Iris pigment epithelial cell (primary cell): Measurements from ENCODE around the gene C1orf210.

Experiments used
- DNase-seq: peaks from one replicate; pipeline ENCODE4 v3.0.0-alpha.2; 2011; ENCODE audit warnings: low read depth

Gene C1orf210

DNA sequence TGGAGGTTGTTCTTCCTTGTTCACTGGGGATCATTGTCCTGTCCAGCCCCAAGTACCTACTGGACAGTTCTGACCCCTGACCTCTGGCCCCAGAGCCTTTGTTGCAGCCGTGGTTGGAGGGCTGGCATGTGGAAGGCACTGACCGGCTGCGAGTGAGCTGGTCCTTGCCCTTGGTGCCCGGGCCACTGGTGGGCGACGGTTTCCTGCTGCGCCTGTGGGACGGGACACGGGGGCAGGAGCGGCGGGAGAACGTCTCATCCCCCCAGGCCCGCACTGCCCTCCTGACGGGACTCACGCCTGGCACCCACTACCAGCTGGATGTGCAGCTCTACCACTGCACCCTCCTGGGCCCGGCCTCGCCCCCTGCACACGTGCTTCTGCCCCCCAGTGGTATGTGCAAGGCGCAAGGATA, 26.8 kb upstream of the C1orf210 start:
- no peak for DNase-seq

DNA sequence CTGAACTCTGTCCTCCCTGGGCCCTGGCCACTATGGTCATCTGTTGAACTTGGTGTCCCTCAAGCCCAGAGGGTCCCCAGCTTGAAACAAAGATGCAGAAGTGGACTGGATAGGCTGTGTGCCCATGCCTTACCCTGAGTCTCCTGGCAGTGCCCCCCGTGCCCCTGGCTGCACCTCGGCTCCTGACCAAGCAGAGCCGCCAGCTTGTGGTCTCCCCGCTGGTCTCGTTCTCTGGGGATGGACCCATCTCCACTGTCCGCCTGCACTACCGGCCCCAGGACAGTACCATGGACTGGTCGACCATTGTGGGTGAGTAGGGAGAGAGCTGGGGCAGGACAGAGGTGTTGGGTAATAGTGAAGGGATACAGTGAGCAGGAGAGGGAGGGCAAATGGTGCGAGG, 26.1 kb upstream of the C1orf210 start:
- DNase-seq: no peak

DNA sequence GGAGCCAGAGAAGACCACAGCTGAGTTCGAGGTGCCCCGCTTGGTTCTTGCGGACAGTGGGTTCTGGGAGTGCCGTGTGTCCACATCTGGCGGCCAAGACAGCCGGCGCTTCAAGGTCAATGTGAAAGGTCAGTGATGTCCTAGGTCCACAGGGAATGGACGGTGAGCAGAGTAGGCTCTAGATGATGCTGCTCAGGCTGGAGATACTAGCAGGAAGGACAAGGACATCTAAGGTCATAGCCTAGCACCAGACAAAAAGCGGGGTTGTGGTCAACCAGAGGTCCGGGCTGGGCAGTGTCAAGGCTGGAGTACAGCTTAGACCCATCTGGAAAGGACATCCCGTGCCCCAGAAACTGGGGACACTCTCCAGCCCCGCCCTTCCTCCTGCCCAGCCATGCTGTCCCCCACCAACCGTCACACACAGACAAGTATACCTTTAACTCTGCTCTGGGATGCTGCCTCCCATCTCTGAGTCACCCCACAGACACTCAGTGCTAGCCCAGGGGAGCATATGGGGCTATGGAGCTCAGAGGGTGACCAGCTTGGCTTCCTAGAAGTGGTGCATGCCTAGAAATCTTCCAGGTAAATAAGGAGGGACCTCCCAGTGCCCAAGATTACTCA, 24.1 kb upstream of the C1orf210 start:
- DNase-seq: peak; percentile 21

DNA sequence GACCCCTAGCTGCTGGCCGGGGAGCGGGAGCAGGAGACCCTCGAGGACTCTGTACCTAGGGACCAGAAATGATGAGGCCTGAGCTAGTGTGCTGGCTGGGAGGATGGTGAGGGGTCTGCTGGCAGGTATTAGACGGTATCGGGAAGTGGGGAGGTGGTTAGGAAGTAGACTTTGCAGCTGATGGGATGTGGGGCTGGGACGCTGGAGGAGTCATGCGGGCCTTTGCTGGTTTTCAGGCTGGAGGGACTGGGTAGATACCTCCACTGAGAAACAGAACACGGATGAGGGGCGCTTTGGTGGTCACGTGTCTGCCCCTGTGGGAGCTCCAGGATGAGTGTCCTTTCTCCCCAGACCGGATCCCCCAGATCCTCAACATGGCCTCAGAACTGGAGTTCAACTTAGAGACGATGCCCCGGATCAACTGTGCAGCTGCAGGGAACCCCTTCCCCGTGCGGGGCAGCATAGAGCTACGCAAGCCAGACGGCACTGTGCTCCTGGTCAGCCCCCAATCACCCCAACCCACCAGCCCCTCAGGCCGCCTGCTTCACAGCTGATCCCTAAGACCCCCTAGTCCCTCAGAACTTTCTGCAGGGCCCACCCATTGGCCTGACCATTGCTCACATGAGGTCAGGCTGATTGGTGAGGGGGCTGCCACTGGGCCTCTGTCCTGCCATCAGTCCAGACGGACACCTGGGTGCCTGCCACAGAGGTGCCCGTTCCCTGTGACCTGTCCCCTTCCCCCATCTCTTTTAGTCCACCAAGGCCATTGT, 23.4 kb upstream of the C1orf210 start:
- DNase-seq: no peak

DNA sequence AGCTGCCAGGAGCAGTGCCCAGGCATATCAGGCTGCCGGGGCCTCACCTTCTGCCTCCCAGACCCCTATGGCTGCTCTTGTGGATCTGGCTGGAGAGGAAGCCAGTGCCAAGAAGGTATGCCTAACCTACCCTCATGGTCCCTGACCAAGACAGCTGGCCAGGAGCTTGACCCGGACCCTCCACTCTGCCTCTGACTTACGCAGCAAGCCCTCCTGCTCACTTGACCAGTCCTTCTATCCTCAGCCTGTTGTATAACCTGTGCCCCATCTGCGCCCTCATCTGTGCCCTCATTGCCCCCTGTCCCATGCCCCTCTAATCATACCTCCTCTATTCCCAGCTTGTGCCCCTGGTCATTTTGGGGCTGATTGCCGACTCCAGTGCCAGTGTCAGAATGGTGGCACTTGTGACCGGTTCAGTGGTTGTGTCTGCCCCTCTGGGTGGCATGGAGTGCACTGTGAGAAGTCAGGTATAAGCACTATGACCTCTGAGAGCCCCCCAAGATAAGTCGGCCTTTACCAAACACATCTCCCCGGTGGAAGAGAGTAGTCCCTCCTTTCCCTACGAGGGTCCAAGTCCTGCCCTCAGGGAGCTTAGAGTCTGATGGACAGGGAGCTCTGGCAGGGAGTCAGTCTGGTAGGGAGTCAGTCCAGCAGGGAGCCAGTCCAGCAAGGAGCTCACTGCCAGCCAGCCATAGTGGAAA, 22.2 kb upstream of the C1orf210 start:
- no peak for DNase-seq

DNA sequence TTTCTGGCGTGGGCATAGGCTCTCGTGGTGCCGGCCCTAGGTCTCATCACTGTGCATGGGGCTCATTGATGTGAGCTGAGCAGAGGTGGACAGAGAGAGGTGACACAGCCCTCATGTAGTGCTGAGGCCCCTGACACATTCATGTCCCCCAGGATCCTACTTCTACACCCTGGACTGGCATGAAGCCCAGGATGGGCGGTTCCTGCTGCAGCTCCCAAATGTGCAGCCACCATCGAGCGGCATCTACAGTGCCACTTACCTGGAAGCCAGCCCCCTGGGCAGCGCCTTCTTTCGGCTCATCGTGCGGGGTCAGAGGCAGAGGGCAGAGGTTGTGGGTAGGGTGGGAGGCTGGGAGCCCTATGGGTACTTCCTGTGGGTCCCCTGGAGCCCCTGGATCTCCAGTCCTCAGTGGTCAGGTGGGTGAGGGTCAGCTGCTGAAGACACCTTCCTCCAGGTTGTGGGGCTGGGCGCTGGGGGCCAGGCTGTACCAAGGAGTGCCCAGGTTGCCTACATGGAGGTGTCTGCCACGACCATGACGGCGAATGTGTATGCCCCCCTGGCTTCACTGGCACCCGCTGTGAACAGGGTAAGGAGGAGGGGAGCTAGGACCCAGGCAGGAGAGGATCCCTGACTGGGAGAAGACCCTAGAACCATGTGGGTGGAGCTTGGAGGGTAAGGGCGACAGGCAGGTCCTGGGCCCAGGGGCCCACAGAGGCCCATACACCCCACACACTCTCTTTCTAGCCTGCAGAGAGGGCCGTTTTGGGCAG, 21.5 kb upstream of the C1orf210 start:
- no peak for DNase-seq

DNA sequence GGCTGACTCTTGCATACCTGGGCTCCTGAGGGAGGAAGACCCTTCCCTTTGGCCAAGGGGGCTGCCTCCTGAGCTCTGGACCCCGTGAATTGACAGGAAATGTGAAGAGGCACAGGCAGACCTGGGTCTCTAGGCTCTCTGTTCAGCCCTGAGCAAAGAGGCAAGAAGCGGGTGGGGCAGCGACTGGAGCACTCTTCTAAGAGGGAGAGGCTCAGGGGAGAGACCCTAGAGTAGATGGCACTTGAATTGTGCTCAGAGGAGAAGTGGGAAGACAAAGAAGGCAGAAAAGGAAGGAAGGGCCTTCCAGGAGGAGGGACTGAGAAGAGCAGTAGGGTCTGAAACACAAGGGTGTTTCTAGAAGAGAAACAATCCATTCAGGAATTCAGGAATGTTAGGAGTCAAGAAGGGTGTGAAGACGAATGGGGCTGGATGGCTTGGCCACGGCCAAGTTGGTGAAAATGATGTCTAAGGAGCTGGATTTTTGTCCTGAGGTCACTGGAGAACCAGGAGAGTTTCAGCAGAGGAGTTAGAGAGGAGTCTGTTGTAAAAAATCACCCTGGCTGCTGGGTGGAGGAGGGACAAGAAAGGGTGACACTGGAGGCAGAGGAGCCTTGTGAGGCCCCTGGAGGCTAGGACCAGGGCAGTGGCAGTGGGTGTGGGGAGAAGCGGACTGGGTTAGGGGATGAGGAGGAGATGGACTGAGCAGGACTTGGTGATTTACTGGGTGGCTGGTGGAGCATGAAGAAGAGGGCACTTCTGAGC, 20.7 kb upstream of the C1orf210 start:
- no peak for DNase-seq

DNA sequence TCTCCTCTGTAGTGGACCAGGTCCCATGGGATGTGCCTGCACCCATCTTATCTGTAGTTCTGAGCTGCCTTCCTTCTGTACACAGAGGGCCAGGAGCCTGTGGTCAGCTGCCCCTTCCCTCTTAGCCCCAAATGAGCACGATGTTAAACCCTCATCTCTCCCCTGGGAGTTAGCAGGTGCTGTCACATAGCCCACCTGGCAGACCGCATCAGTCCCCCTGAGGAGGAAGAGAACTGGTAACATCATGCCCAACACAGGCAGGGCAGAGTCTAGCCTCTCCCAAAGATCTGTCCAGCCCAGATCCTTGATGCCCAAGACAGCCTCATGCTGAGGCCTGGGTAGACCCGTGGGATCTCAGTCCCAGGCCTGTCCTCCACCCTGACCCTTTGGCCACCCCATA, 20.1 kb upstream of the C1orf210 start:
- no peak for DNase-seq

DNA sequence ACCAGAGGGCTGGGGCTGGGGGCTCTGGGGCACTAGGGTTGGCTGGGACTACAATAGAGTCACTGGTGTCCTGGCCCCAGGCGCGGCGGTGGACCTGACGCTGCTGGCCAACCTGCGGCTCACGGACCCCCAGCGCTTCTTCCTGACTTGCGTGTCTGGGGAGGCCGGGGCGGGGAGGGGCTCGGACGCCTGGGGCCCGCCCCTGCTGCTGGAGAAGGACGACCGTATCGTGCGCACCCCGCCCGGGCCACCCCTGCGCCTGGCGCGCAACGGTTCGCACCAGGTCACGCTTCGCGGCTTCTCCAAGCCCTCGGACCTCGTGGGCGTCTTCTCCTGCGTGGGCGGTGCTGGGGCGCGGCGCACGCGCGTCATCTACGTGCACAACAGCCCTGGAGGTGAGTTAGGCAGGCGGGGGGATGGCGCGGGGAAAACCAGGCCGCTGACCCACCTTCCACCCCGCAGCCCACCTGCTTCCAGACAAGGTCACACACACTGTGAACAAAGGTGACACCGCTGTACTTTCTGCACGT, 19.5 kb upstream of the C1orf210 start:
- DNase-seq: no peak

DNA sequence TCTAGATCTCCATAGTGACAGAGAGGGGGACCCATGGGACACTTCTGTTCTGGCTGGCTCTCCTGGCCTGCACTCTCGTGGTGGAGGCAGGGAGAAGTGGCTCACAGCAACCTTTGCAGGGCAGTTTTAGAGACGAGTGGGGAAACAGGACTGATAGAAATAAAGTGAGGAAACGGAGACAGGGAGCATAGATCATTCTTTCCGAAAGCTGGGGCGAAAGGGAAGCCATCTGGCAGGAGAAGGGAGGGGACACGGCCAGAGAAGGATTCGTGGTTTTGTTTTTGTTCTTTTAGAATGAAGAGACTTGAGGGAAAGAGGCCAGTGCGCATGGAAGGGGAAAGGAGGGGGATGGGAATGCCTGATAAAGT, 18.9 kb upstream of the C1orf210 start:
- no peak for DNase-seq

DNA sequence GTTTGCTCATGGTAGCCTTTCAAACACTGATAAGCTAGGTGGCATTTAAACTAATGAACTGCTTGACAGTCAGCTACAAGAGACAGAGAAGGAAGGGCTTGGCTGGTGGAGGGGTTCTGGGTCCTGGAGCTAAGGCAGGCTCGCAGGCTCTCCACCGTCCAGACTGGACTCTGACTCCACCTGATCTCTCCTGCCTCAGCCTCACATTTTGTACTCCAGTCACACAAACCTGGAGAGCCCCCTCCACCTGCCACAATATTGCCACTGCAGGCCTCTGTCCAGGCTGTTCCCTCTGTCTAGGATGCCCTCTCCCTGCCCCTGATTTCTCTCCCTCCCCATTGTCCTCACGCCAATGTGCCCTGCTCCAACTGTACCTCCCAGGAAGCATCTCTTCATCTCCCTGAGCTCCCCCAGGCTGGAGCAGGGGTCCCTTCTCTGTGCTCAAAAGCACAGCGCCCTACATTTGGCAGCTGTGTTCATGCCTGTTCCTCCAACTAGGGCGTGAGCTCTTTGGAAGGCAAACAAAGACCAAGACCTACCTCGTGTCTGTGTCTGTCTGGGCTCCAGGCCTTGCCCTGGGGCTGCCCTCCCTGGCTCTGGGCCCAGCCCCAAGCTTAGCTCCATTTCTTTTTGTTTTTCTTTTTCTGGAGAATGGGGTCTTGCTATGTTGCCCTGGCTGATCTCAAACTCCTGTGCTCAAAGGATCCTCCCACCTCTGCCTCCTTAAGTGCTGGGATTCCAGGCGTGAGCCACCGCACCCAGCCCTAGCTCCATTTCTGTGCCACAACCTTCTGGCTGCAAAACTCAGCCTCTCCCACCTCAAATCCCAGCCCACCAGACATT, 18.3 kb upstream of the C1orf210 start:
- no peak for DNase-seq

DNA sequence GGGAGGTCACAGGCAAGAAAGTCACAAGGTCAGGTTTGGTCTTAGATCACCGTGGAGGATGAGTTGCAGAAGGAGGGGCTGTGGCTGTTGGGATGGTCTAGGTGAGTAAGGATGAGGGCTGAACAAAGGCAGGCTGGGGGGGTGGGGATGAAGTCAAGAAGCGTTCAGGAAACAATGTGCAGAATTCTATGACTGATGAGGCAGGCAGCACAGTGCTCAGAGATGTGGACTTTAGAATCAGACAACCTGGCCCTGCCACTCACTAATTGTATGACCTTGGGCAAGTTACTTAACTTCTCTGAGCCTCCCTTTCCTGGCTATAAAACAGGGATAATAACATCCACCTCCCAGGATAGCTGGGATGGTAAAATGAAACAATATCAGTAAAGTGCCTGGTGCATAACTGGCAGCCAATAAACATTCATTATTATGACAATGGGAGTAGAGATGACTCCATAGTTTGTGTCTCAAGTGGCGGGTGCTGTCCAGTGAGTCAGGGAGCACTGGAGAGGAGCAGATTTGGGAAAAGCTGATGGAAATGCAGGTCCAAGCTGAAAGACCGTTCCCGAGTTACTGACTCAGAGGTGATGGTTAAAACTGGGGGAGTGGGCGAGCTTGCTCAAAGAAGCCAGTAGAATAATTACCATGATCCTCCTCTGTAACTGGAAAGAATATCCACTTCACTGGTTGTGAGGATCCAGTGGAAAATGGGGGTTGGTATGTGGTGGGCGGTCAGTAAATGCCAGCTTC, 17.5 kb upstream of the C1orf210 start:
- no peak for DNase-seq

DNA sequence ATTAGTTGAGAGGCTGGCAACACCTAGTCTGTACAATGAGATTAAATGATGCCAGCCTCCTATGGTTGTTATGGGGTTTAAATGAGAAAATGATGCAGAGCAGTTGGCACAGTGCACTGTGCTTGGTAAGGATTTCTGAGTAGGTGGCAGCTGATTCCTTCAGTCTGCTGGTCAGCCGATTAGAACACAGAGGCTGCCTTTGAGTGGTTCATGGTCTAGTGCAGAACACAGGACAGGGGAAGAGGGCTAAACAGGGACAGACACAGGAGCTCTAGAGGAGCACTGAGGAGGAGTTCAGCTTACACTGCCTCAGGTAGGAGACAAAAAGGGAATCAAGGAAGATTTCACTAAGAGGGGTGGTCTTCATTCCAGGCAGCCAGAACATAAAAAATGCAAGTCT, 16.8 kb upstream of the C1orf210 start:
- DNase-seq: no peak

DNA sequence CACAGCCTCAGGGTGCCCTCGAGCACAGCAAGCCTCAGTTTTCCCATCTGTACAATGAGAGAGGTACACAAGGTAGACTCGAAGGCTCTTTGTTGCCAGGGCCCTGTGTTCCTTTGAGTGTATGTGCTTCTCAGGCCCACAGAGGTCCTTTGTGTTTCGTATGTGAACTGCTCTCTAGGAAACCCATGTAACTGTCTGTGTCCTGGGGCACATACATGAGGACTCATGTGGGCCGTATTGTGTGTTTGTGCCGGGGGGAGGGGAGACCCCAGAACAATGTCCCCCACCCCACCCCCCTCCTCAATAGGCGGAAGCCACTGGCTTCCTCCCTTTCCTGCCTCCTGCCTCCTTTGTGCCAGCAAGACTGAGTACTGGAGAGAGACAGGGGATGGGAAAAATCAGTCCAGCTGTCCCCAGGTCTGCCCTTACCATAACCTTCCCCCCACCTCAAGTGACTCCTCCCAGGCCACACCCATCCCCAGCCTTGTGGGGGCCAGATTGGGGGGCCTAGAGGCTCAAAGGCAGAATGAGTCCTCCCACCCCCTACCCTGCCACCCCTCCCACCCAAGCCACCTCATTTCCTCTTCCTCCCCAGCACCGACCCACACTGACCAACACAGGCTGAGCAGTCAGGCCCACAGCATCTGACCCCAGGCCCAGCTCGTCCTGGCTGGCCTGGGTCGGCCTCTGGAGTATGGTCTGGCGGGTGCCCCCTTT, 15.2 kb upstream of the C1orf210 start, which contains the start of gene TIE1:
TSS of gene TIE1 (plus strand) at position 605 of the 717 bp plus-strand sequence. CDS start at position 695, 90 bp downstream.
- DNase-seq: no peak

DNA sequence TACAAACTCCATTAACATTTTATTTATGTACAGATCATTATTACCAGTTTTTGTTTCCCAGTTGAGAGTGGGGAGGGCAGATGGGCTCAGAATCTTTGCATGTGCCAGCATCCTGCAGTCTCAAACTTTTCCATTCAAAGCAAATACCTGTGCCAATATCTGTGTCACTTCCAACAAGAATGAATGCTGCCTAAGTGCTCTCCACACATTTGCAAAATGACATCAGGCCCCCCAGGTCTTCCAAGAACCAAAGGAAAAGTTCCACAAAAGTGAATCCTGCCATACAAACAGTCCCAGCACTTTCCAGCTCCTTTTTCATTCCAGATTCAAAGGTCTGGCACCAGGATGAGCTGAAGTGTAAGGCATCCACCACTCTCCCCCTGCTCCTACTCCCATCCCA, 13.7 kb upstream of the C1orf210 start:
- DNase-seq: no peak

DNA sequence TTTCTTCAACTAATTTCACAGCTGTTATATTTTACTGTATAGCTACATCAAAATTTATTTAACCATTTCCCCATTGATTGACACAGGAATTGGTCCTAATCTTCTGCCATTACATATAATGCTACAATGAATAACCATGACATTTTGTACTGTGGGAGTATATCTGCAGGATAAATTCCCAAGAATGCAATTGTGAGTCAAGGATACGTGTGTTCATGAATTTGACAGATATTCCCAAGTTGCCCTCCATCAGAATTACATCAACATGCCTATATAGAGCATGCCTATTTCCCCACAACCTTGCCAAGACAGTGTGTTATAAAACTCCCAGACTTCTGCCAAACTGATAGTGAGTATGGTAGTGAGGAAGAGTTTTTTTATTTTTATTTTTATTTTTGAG, 12.7 kb upstream of the C1orf210 start:
- DNase-seq: no peak

DNA sequence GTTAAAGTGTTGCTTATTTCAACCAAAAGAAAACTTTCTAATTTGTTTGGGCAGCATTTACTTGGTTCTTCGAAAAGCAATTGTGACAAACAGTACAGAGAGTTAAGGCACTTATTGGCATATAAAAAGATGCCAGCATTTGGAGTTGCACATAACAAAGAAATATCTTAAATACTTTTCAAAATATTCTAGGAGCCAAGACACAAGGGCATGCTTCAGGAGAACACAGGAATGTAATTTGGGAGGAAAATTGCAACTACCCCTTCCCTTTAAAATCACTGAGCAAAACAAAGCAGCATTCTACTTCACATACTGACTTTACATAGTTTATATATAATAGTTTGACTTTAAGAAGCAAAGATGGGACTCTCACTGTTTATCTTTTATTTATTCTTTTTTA, 10.8 kb upstream of the C1orf210 start:
- no peak for DNase-seq

DNA sequence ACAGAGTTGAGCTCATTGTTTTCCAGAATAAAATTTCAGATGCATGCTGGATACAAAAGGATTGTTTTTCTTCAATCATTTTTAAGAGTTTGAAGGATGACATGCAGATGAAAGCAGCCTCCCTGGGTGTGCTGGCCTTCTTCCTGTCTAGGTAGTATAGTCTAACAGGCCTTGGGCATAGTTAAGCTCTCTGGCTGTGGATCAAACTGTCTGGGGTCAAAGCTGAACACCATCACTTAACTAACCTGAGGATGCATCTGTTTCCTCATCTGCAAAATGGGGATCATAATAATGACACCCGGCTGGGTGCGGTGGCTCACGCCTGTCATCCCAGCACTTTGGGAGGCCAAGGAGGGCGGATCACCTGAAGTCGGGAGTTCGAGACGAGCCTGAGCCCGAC, 9.4 kb upstream of the C1orf210 start:
- DNase-seq: no peak
